Neural cell (in vitro differentiated cells): ENCODE measurements around the gene TMEM131L.

Source experiments
- CTCF ChIP-seq: fragments of 450-650 bp; IDR thresholded peaks from 2 replicates; pipeline ENCODE4 v1.5.1; 2014; ENCODE audit warnings: antibody characterized with exemption, mild to moderate bottlenecking, moderate library complexity; ENCODE audit not compliant: poor library complexity, severe bottlenecking
- TAF1 ChIP-seq: IDR thresholded peaks from 2 replicates; pipeline ENCODE4 v1.6.1; 2012; ENCODE audit warnings: low read depth

GRCh38 chr4:153542834-153543233 lies 76.7 kb downstream of the TMEM131L start:
- peak; percentile 13 for TF ChIP-seq CTCF
- no peak for TF ChIP-seq TAF1
